ENCODE results near the gene FNDC3B.

- no peak for TF ChIP-seq CTCF (IDR thresholded peaks at IDR 0.05 in 8 of 11, conservative IDR thresholded peaks at IDR 0.05 in 3 of 11)
- no peak for TF ChIP-seq POLR2A (IDR thresholded peaks at IDR 0.05)
- TF ChIP-seq POLR2AphosphoS5 (IDR thresholded peaks at IDR 0.05): no peak
These were observed 211.8 kb downstream of the FNDC3B start for GRCh38 chr3:172251211-172251610.
